NCI-H146 (cell line): ENCODE results near the gene TRIM37.
A peak's percentile ranks its signal among the peaks of the same experiment; 100 is the strongest.
"Not testable (repeated sequence)": the region's sequence is repeated elsewhere in the genome, so short reads cannot be mapped to it uniquely, and the experiment has no call there.

Source experiments
- DNase-seq: peaks from one replicate; lab custom pipeline; 2025; lab: John Stamatoyannopoulos, UW

The TRIM37 gene

DNA sequence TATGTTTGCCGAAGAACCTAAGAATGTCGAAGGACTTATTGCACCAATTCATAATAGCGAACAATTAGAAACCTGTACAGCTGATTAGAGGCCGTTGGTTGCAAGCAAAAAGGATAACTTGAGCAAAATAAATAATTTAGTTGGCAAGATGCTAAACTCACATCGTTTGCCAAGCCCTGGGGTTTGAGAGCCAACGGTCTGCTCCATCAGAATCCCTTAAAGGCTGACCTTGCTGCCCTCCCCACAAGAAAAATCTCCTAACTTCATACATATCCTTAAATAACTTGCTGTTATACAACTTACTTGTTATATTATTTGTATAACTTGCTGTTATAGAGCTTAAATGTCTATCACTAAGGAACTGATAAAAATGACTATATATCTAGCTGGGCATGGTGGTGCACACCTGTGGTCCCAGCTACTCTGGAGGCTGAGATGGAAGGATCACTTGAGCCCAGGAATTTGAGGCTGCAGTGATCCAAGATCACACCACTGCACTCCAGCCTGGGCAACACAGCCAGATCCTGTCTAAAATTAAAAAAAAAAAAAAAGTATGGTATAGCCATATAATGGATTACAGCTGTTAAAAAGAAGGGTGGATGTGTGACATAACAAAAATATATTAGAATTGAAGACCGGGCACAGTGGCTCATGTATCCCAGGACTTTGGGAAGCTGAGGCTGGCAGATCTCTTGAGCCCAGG is 1.9 kb upstream of the TRIM37 start:
- no peak for DNase-seq

DNA sequence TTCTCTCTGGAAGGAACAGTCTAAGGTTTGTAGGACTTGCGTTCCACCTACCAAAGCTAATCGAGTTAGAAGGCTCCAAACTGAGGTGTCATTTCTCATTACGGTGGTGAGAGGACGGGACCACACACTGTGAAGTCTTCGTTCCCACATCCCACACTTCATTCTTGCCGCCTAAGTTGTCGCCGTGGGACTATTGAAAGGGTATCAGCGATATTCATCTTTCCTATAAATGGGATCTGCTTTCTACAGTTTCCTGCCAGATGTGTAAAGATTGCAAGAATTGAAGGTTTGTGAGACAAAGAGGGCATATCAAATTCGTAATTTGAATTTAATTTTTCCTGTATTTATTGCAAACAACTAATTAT is 608 bp upstream of the TRIM37 start:
- no peak for DNase-seq

DNA sequence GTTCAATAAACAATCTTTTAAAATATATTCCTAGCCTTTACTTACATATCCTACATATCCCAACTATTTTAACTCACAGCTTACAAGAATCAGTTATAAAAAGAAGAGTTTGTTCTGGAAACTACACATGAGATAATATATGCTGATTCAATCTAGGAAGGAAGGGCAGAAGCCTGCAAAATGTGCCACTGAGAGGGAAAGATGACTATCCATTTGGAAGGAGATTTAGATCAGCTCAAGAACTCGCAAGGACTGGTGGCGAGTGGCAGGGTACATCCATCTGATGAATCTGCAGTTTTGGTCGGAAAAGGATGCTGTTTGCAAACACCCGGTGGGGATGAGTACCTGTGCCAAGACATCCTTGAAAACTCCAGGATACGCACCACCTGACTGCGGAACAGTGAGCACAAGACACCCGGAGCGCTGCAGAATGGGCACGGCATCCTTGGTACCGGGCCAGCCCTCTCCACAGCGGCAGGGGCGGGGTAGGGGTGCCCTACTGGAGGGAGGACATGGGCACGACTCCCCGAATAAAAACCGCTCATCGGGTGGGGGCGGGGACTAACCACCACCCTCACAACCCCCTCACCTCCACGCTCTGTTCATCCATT is 723 bp downstream of the TRIM37 start:
- peak; percentile 65 for DNase-seq

DNA sequence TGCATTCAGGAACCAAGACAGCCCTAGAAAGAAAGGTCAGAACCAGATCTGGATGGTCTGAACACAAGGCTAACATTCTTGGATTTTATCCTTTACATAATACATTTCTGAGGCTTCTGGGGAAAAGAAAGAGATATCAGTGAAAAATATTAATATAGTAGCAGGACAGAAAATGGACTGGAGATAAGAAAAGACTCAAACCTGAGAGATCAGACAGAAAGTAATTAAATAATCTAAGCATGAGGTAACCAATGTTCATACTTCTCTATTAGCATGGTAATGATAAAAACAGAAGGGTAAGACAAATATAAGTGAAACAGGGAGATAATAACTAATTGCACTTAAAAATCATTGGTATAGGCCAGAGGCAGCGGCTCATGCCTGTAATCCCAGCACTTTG is 5.5 kb downstream of the TRIM37 start:
- no peak for DNase-seq

DNA sequence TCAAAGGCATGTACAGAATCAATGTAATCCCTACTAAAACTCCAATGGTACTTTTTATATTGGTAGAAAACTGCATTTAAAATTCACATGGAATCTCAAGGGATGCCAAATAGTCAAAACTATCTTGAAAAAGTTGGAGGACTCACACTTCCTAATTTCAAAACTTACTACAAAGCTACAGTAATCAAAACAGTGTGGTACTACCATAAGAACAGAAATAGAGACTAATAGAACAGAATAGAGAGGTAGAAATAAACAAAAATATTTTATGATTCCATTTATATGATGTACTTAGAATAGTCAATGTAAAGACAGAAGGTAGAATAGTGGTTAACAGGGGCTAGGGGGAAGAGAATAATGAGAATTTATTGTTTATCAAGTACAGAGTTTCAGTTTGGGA is 8.8 kb downstream of the TRIM37 start:
- DNase-seq: no peak

DNA sequence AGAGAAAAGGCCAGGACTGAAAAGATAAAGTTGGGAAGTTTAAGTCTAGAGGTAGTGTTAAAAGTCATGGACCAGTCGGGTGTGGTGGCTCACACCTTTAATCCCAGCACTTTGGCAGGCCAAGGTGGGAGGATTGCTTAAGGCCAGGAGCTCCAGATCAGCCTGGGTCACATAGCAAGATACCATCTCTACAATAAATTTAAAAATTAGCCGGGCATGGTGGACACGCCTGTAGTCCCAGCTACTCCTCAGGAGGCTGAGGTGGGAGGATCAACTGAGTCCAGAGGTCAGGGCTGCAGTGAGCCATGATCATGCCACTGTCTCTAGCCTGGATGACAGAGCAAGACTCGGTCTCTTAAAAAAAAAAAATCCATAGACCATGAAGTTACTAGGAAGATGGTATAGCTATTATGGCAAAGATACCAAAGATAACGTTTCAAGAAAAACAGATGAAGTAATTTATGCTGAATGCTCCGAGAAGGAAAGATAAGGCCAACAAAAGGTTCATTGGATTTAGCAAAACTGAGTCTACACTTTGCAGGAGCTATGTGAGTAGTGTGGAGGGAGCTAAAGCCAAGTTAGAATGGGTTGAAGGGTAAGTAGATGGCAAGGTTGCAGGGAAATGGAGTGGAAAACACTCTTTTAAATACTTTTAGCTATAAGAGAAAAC is 11.7 kb downstream of the TRIM37 start:
- DNase-seq: no peak

DNA sequence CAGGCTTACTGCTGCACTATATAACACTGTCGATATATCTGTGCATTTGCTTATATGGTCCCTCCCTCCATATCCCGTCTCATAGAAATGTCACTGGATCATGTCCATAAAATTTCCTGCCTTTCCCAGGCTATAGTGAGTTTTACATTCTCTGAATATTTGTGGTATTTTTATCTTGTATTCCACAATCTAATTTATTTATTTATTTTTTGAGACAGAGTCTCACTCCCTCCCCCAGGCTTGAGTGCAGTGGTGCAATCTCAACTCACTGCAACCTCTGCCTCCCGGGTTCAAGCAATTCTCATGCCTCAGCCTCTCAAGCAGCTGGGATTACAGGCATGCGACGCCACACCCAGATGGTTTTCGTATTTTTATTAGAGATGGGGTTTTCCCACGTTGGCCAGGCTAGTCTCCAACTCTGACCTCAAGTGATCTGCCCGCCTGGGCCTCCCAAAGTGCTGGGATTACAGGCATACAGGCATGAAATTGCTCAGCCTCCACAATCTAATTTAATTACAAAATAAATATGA is 12.9 kb downstream of the TRIM37 start:
- no peak for DNase-seq

DNA sequence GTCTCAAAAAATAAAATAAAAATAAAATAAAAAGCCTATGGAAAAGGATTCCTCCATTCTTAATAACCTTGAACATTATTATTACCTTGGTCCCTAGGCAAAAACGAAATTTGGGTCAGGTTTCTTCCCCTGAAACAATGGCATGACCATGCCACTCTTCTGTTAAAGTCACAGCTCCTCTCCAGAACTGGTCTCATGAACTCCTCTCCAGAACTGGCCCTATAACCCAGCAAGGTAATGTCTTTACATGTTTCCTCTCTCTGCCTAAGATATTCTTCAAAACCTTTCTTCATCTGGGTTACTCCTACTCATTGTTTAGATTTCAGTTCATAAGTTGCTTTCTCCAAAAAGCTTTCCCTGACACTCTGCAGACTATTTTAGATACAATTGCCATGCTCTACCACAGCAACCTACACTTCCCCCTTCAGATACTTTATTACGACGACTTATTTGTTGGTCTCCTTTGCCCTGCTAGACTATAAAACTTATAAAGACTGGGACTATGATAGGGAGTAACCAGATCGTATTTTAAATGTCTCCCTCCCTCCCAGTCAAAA is 13.5 kb downstream of the TRIM37 start:
- no peak for DNase-seq

DNA sequence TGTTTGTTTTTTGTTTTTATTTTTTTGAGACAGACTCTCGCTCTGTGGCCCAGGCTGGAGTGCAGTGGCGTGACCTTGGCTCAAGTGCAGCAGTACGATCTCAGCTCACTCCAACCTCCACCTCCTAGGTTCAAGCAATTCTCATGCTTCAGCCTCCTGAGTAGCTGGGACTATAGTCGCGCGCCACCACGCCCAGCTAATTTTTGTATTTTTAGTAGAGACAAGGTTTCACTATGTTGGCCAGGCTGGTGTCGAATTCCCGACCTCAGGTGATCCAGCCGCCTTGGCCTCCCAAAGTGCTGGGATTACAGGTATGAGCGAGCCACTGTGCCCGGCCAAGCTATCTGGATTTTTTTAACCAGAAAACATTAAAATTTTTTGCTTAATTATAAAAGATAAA is 16.1 kb downstream of the TRIM37 start:
- DNase-seq: not testable (repeated sequence)

DNA sequence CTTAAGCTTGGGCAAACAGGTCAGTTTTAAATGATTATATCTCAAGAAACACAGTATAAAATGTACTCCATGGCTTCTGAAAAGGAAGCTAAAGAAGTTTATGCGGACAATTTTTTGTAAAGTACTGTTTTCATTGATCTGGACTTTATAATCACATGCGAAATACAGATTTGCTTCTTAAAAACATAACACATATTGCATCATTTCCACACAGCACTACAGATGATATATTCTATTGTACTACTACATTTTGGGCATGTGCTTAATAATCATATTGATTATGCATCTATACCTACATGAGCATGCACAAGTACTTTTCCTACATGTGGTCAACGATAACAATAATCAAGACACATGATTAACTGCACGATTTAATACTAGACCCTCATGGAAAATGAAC is 22.5 kb downstream of the TRIM37 start:
- DNase-seq: no peak

DNA sequence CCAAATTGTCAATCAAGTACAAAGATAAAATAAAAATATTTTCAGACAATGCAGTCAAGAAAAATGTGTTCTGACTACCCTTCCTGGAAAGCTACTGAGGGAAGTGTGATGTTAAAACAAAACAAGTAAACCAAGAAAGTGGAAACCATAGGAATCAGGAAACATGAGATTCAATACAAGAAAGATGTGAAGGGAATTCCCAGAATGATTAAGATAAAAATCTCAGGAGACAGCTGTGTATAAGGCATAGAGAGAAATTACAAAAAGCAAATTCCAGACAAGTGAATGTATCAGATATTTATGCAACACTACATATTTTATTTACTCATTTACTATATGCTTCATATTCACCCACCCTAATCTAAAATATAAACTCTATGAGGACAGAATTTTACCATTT is 32.2 kb downstream of the TRIM37 start:
- DNase-seq: no peak

DNA sequence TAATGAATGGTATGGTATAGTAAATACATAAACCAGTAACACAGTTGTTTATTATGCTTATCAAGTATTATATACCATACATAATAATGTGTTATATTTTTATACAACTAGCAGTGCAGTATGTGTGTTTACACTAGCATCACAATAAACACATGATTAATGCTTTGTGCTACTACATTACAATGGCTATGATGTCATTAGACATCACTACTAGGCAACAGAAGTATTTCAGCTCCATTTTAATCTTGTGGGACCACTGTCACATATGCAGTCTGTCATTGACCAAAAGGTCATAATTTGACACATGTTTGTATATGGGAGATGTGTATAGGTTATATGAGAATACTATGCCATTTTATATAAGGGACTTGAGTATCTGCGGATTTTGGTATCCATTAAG is 32.7 kb downstream of the TRIM37 start:
- DNase-seq: no peak

DNA sequence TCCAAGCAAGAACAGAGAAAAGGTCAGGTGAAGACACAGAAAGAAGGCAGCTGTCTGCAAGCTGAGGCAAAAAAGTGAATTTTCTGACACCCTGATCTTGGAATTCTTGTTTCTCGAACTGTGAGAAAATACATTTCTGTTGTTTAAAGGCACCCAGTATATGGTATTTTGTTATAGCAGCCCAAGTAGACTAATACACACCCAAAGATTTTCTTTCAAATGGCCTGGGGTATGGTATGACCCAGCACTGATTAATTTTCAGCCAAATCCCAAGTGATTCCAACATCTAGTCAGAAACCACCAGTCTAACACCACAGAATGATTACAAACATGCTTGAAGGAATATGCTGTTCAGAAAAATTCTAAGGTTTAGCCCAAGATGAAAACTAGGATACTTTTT is 36.8 kb downstream of the TRIM37 start:
- no peak for DNase-seq

DNA sequence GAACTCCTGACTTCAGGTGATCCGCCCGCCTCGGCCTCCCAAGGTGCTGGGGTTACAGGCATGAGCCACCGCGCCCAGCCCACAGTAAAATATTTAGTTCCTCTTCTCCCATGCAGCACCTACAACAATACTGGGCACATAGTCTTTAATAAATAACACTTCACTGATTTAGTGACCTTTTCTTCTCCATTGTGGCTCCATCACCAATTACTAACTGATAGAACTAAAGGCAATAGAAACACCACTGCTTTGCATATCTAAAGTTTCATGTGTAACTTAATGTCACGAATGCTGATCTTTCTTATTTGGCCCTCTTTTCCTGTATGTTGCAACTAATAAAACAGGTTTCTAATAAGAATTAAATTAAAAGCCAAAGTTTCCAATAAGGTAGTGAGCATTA is 38.9 kb downstream of the TRIM37 start:
- DNase-seq: no peak

DNA sequence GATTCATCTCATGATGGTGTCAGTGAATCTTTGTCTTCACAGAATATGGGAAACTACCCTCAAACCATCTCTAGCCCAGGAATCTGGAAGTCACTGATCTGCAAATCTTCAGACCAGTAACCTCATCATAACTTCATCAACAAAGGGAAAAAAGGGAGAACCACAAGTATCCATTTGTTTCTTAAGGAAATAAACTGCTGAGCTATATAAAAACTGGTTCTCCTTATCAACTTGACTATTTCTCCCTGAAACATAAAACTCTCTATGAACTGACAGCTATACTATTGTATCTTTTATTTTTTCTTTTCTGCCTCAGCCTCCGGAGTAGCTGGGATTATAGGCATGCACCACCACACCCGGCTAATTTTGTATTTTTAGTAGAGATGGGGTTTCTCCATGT is 39.3 kb downstream of the TRIM37 start:
- no peak for DNase-seq

DNA sequence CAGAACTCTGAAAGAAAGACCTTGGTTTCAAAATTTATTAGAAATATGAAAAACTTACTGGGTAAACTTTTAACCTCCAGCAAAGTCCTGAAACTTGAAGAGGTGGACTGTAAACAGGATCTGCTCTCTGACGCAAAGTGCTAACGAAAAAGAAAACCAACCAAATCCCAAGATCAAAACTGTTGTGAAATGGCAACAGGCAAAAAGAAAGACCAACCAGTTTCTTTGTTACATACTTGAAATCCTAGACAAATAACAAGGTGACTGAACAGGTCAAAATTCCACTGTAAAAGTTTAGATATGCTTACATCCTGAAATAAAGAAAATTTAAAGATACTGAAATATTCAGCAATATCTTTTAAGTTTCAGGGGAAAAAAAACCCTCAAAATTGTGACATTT is 44.2 kb downstream of the TRIM37 start:
- no peak for DNase-seq

DNA sequence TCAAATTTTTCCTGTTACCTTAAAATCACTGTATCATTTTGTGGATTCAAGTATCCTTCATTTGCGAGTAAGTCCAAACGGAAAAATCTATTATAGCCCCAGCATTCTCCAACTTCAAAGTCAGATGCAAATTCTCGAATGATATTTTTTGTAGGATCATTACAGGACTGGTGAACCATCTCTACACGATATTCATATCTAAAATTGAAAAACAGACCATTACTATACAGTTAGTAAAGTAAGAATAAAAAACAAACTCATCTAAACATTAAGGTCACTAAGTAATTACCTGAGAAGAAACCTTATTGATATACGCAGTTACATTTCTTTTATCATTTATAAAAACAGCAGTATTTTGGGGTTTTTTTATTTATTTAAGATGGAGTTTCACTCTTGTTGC is 49.8 kb downstream of the TRIM37 start:
- DNase-seq: no peak

DNA sequence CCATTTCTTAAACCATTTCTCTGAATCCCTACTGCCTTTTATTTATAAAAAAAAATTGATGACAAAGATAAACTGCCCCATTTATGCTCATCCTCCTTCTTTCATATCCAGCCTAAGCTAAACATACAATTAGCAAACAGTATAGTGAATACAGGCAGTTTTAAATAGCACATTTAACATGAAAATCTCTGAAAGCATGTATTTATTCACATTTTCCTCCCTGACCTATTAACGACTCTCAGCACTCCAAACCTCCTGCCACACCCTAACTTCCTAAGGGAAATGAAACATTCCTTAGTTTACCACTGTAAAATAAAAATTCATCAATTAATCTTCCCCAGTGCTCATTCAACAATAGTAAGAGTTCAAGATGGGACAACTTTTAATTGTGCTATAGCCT is 56.9 kb downstream of the TRIM37 start:
- DNase-seq: no peak

DNA sequence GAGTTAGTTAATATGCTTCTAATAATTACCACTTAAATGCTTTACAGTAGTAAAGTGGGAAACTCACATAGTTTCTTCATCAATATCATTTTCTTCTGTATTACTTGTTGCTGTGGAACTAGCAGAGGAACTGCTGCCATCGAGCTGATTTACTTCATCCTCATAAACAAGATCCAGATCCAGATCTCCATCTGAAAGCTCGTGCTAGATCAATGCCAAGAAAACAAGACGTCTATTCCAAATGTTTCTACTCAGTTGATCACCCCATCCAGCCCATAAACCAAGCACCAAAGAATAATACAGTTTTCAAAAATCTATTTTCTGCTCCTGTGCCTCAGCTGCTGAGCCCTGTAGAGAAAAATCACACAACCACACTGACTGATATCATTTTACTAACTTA is 59.1 kb downstream of the TRIM37 start:
- DNase-seq: no peak

DNA sequence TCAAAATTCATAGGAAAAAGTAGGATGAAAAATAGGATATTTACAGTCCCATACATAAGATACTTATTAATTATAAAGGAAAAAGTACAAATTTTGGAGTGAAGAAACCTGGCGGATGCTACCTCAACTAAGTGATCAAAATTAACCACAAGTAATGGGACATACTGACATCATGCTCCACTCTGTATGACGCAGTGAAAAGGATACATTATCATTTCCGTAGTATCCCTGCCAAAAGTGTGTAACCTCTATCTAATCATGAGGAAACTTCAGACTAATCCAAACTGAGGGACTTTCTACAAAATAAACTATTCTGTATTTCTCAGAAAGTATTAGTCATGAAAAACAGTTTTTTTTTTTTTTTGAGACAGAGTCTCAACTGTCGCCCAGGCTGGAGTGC is 60.5 kb downstream of the TRIM37 start:
- no peak for DNase-seq

DNA sequence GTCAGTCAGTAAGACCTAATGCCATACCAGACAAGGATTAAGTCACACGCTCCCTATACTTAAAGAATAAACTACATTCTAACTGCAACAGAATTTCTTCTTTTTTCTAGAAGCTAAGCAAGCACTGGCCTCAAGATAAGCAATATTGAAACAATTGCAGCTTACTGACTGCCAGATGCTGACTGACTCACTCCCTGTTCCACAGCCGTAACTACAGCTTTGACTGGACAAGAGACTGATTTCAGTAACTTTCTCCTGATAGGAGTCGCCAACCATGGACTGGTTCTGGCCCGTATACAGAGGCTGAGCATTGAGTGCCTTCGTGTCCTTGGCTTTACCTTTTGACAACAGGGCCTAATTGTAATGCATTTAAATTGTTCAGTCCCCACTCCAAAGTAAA is 67.9 kb downstream of the TRIM37 start:
- DNase-seq: no peak

DNA sequence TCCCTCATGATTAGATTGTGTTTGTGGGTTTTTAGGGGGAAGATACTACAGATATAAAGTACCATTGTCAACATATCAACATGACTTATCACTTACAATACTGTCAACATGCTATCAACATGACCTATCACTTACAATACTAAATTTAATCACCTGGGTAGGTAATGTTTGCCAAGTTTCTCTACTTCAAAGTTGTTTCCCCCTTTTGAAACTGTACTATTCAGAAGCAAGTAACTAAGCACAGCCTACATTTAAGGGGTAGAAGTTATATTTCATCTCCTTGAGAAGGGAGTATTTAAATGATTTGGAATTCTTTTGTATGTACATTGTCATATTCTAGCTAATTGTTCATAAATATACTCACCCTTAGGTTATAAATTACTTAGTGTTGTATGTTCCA is 68.7 kb downstream of the TRIM37 start:
- DNase-seq: no peak

DNA sequence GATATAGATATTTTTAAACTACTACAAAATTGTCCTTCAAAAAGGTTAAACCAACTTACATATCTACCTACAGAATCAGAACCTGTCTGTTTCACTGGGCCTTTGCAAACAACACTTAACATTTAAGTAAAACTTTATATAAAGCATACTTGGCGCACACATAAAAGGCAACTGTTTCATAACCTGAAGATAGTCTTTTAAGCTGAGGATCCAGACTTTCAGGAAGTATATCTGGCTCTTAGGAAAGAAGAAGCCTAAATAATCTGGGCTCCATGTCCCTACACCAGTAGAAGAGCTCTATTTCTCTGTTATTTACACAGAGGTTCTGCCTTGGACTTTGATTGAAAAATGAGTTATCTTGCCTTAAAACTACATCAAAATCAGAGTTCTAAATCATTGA is 75.9 kb downstream of the TRIM37 start:
- DNase-seq: no peak
